Measurements from ENCODE around the gene RABEP2.

Gene RABEP2

GRCh38 chr16:28924399-28924761, 658 bp downstream of the RABEP2 start:
- DNase-seq (ENCODE audit: low read depth), result no peak
- TF ChIP-seq, protein P1, sequence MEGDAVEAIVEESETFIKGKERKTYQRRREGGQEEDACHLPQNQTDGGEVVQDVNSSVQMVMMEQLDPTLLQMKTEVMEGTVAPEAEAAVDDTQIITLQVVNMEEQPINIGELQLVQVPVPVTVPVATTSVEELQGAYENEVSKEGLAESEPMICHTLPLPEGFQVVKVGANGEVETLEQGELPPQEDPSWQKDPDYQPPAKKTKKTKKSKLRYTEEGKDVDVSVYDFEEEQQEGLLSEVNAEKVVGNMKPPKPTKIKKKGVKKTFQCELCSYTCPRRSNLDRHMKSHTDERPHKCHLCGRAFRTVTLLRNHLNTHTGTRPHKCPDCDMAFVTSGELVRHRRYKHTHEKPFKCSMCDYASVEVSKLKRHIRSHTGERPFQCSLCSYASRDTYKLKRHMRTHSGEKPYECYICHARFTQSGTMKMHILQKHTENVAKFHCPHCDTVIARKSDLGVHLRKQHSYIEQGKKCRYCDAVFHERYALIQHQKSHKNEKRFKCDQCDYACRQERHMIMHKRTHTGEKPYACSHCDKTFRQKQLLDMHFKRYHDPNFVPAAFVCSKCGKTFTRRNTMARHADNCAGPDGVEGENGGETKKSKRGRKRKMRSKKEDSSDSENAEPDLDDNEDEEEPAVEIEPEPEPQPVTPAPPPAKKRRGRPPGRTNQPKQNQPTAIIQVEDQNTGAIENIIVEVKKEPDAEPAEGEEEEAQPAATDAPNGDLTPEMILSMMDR (IDR thresholded peaks at IDR 0.05; ENCODE audit: control insufficient read depth, extremely low read depth, insufficient read depth), result no peak
- H3K4me3 ChIP-seq (ENCODE audit: low read depth, low read length), result peak overlapping the region; percentile 81

- peak overlapping the region; percentile 81 for H3K4me3 ChIP-seq (ENCODE audit: low read depth, low read length)
- TF ChIP-seq, protein P1 (IDR thresholded peaks at IDR 0.05; ENCODE audit: control insufficient read depth, extremely low read depth, insufficient read depth), result no peak
- no peak for DNase-seq (ENCODE audit: low read depth)
Measured at GRCh38 chr16:28923652-28924398, 1.2 kb downstream of the RABEP2 start.

GRCh38 chr16:28923231-28923587, 1.8 kb downstream of the RABEP2 start:
- H3K4me3 ChIP-seq (ENCODE audit: low read depth, low read length), result peak overlapping the region; percentile 81
- TF ChIP-seq, protein P1 (IDR thresholded peaks at IDR 0.05; ENCODE audit: control insufficient read depth, extremely low read depth, insufficient read depth), result no peak
- peak; percentile 67 for DNase-seq (ENCODE audit: low read depth)

DNA sequence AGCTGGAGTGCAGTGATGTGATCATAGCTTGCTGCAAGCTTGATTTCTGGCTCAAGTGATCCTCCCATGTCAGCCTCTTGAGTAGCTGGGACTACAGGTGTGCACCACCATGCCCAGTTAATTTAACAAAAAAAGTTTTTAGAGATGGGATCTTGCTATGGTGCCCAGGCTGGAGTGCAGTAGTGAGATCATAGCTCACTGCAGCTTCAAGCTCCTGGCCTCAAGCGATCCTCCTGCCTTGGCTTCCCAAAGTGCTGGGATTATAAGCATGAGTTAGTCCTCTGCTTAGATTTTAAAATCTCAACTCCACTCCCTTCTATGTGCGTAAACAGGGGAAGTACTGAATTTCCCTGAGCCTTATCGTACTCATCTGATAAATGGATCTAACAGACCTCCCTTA, 6.3 kb downstream of the RABEP2 start:
- no peak for DNase-seq (ENCODE audit: low read depth)
- H3K4me3 ChIP-seq (ENCODE audit: low read depth, low read length), result no peak overlapping the region
- TF ChIP-seq, protein P1 (IDR thresholded peaks at IDR 0.05; ENCODE audit: control insufficient read depth, extremely low read depth, insufficient read depth), result no peak

- H3K4me3 ChIP-seq (ENCODE audit: low read depth, low read length), result no peak overlapping the region
- TF ChIP-seq, protein P1 (IDR thresholded peaks at IDR 0.05; ENCODE audit: control insufficient read depth, extremely low read depth, insufficient read depth), result no peak
- DNase-seq (ENCODE audit: low read depth), result no peak
Measured at GRCh38 chr16:28917095-28917494, 7.9 kb downstream of the RABEP2 start.

GRCh38 chr16:28915181-28915580, 9.9 kb downstream of the RABEP2 start:
- TF ChIP-seq, protein P1 (IDR thresholded peaks at IDR 0.05; ENCODE audit: control insufficient read depth, extremely low read depth, insufficient read depth), result no peak
- no peak for DNase-seq (ENCODE audit: low read depth)
- no peak overlapping the region for H3K4me3 ChIP-seq (ENCODE audit: low read depth, low read length)

All from LNCaP clone FGC (cell line).